ENCODE results near the gene PIAS3.

The PIAS3 gene

GRCh38 chr1:145858901-145859490, at the start of gene PIAS3 (continued):
- no peak for TF ChIP-seq ZNF677 (tag by site-specific recombination; IDR thresholded peaks at IDR 0.05)
- no peak for TF ChIP-seq PRDM6 (tag by site-specific recombination; IDR thresholded peaks at IDR 0.05)
- peak; percentile 70; the same call in 1 of the 2 replicates for TF ChIP-seq ZNF394 (tag by site-specific recombination; IDR thresholded peaks at IDR 0.05; ENCODE audit: borderline replicate concordance)
- TF ChIP-seq REST (tag by site-specific recombination; IDR thresholded peaks at IDR 0.05) = no peak
- no peak for TF ChIP-seq ZNF223 (tag by site-specific recombination; IDR thresholded peaks at IDR 0.05)
- TF ChIP-seq ZBTB48 (tag by site-specific recombination; IDR thresholded peaks at IDR 0.05) = peak; percentile 99
- TF ChIP-seq KLF16 (tag by site-specific recombination; IDR thresholded peaks at IDR 0.05) = peak; percentile 84; the same call in 1 of the 2 replicates
- no peak for TF ChIP-seq ZNF664 (tag by site-specific recombination; IDR thresholded peaks at IDR 0.05)
- no peak for TF ChIP-seq HOXA7 (CRISPR knock-in tag; IDR thresholded peaks at IDR 0.05; ENCODE audit: borderline replicate concordance)
- TF ChIP-seq ZNF624 (tag by site-specific recombination; IDR thresholded peaks at IDR 0.05) = no peak
- no peak for TF ChIP-seq ZNF350 (tag by site-specific recombination; IDR thresholded peaks at IDR 0.05)
- TF ChIP-seq ZBTB1 (tag by site-specific recombination; IDR thresholded peaks at IDR 0.05) = no peak
- TF ChIP-seq PATZ1 (tag by site-specific recombination; IDR thresholded peaks at IDR 0.05) = peak; percentile 99
- no peak for TF ChIP-seq ZNF138 (tag by site-specific recombination; IDR thresholded peaks at IDR 0.05; ENCODE audit: borderline replicate concordance)
- no peak for TF ChIP-seq ZNF121 (tag by site-specific recombination; IDR thresholded peaks at IDR 0.05)
- no peak for TF ChIP-seq EGR2 (tag by site-specific recombination; IDR thresholded peaks at IDR 0.05; ENCODE audit: low read depth)
- TF ChIP-seq ZNF157 (tag by site-specific recombination; IDR thresholded peaks at IDR 0.05) = no peak
- TF ChIP-seq ZBTB26 (tag by site-specific recombination; optimal IDR thresholded peaks at IDR 0.05) = peak; percentile 40
- TF ChIP-seq ZNF423 (tag by site-specific recombination; IDR thresholded peaks at IDR 0.05) = no peak
- no peak for TF ChIP-seq ZNF48 (tag by site-specific recombination; IDR thresholded peaks at IDR 0.05)
- TF ChIP-seq ZNF560 (tag by site-specific recombination; IDR thresholded peaks at IDR 0.05; ENCODE audit: borderline replicate concordance) = no peak
- no peak for TF ChIP-seq ZNF558 (tag by site-specific recombination; IDR thresholded peaks at IDR 0.05)
- TF ChIP-seq ZNF488 (tag by site-specific recombination; IDR thresholded peaks at IDR 0.05) = no peak
- no peak for TF ChIP-seq BCL11A (tag by site-specific recombination; IDR thresholded peaks at IDR 0.05; ENCODE audit: low read depth)
- TF ChIP-seq ZNF521 (tag by site-specific recombination; IDR thresholded peaks at IDR 0.05) = no peak
- TF ChIP-seq ZNF133 (tag by site-specific recombination; IDR thresholded peaks at IDR 0.05) = no peak
- TF ChIP-seq SETDB1 (IDR thresholded peaks at IDR 0.05; ENCODE audit: insufficient read length, low read length) = no peak
- no peak for TF ChIP-seq ZFHX2 (tag by site-specific recombination; conservative IDR thresholded peaks at IDR 0.05)
- TF ChIP-seq ZNF768 (tag by site-specific recombination; IDR thresholded peaks at IDR 0.05) = no peak
- TF ChIP-seq ELK4 (IDR thresholded peaks at IDR 0.05; ENCODE audit: borderline replicate concordance, low read depth, low read length) = no peak
- no peak for TF ChIP-seq ZNF302 (tag by site-specific recombination; IDR thresholded peaks at IDR 0.05; ENCODE audit: low read depth)

All from HEK293 (cell line).